ENCODE measurements around the gene NUDT17.
A peak's percentile ranks its signal among the peaks of the same experiment; 100 is the strongest.

NUDT17 gene

DNA sequence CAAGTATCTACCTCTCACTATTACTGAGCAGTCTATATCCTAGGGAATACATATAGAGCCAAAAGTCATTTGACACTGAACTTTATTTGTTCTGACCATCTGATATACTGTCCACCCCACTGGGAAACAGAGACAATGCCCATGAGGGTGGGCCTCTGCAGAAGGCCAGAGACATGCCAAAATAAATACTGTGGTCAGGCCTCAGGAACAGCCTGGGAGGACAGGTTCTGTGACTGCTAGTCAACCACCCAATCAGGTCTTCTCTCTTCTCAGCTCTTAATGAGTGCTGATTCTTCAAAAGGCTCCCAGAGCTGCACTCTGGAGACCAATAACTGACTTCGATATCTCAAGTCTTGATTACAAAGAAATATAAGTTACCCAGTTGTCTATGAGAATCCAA lies 45.7 kb downstream of the NUDT17 start:
- DNase-seq (ENCODE audit: low spot score) = peak; percentile 23

GRCh38 chr1:145891587-145892485 lies 46.4 kb downstream of the NUDT17 start:
- DNase-seq (ENCODE audit: low spot score) = peak; percentile 100

- no peak for DNase-seq (ENCODE audit: low spot score)
Measured at GRCh38 chr1:145892486-145893087, 47.2 kb downstream of the NUDT17 start.

- no peak for DNase-seq (ENCODE audit: low spot score)
Measured at GRCh38 chr1:145893306-145894055, 48.1 kb downstream of the NUDT17 start.

GRCh38 chr1:145895471-145895870 lies 50.0 kb downstream of the NUDT17 start:
- DNase-seq (ENCODE audit: low spot score) = no peak

GRCh38 chr1:145897969-145898368 lies 52.5 kb downstream of the NUDT17 start:
- no peak for DNase-seq (ENCODE audit: low spot score)

Data from kidney tubule cell (primary cell).